HUES48 (cell line): ENCODE data around the gene RNF17.
A peak's percentile ranks its signal among the peaks of the same experiment; 100 is the strongest.

Experiments used
- H3K27ac ChIP-seq: one replicate; pipeline ENCODE4 v1.7.0; 2013; ENCODE audit warnings: low read depth, low read length, inconsistent platforms
- H3K27me3 ChIP-seq: 2 replicates; pipeline ENCODE4 v1.6.1; 2013; ENCODE audit warnings: mild to moderate bottlenecking, low read length; ENCODE audit not compliant: control insufficient read depth, insufficient read depth
- H3K36me3 ChIP-seq: 2 replicates; pipeline ENCODE4 v1.6.1; 2013; ENCODE audit warnings: low read length; ENCODE audit not compliant: control insufficient read depth, insufficient read depth
- H3K4me1 ChIP-seq: 2 replicates; pipeline ENCODE4 v1.6.1; 2013; ENCODE audit warnings: mild to moderate bottlenecking, low read length; ENCODE audit not compliant: control insufficient read depth, insufficient read depth
- H3K4me3 ChIP-seq: 2 replicates; pipeline ENCODE4 v1.5.1; 2013; ENCODE audit warnings: mild to moderate bottlenecking, low read depth, low read length
- H3K9ac ChIP-seq: 2 replicates; pipeline ENCODE4 v1.6.1; 2013; ENCODE audit warnings: mild to moderate bottlenecking, low read depth, low read length, moderate library complexity
- H3K9me3 ChIP-seq: 2 replicates; pipeline ENCODE4 v1.6.1; 2013; ENCODE audit warnings: low read length; ENCODE audit not compliant: control insufficient read depth, insufficient read depth

Gene RNF17, protein sequence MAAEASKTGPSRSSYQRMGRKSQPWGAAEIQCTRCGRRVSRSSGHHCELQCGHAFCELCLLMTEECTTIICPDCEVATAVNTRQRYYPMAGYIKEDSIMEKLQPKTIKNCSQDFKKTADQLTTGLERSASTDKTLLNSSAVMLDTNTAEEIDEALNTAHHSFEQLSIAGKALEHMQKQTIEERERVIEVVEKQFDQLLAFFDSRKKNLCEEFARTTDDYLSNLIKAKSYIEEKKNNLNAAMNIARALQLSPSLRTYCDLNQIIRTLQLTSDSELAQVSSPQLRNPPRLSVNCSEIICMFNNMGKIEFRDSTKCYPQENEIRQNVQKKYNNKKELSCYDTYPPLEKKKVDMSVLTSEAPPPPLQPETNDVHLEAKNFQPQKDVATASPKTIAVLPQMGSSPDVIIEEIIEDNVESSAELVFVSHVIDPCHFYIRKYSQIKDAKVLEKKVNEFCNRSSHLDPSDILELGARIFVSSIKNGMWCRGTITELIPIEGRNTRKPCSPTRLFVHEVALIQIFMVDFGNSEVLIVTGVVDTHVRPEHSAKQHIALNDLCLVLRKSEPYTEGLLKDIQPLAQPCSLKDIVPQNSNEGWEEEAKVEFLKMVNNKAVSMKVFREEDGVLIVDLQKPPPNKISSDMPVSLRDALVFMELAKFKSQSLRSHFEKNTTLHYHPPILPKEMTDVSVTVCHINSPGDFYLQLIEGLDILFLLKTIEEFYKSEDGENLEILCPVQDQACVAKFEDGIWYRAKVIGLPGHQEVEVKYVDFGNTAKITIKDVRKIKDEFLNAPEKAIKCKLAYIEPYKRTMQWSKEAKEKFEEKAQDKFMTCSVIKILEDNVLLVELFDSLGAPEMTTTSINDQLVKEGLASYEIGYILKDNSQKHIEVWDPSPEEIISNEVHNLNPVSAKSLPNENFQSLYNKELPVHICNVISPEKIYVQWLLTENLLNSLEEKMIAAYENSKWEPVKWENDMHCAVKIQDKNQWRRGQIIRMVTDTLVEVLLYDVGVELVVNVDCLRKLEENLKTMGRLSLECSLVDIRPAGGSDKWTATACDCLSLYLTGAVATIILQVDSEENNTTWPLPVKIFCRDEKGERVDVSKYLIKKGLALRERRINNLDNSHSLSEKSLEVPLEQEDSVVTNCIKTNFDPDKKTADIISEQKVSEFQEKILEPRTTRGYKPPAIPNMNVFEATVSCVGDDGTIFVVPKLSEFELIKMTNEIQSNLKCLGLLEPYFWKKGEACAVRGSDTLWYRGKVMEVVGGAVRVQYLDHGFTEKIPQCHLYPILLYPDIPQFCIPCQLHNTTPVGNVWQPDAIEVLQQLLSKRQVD (N-terminal part only)

DNA sequence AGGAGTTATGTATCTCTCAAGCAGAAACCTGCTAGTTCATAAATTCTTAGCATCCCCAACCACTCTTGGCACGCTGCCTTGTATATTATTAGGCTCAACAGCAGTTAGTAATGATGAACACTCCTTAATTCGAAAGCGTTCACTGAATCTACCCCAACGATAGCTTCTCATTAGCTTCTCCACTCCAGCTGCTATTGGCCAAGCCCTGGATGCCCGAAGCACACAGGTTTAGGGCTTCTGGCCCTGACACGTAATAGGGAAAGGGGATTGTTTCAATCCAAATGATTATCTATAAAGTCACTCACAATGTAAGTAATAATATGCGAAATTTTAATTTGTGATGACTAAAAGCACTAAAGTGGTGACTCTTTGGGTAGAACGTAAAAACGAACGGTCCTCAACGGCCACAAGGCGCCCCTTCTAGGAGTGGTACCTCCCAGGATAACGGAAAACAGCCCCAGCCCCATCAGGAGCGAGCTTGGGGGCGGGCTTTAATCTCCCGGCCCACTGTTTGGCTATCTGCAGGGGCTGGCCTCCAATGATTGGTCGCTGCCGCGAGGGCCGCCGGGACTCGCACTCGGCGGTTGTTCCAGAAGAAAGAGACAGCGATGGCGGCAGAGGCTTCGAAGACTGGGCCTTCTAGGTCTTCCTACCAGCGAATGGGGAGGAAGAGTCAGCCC is at the start of gene RNF17:
Gene RNF17 (plus strand): TSS at position 574 of the 680 bp plus-strand sequence. CDS start 35 bp downstream, at position 609.
- Histone ChIP-seq H3K4me1 (peaks cover 7% of the 10 kb centered on the region; the same call in 1 of the 2 replicates), H3K36me3 (no peaks in the 10 kb centered on the region), H3K27ac (no peak within 1 kb of the TSS), H3K4me3 (no peak within 1 kb of the TSS), H3K27me3 (no peaks in the 10 kb centered on the region), H3K9me3 (no peaks in the 10 kb centered on the region), H3K9ac (no peak within 1 kb of the TSS)

DNA sequence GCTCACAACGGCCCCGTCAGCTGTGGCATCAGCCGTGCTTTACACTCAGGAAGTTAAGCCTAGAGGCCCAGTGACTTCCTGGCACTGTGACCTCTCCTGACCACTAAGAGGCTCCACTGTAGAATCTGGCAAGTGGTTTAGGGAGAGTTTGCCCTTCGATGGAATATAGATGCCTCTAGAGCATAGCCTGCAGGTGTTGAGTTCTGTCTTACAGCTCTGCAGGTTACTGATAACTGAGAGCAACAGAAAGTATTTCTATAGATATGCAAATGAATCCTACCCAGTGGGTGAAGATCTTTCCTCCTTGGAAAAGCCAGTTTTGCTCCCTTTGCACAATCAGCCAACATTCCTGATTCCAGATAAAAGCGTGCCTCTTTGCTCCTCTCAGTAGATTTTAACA is 48.0 kb upstream of the RNF17 start:
- Histone ChIP-seq H3K9ac (no peak overlapping the region), H3K27me3 (no peaks in the 10 kb centered on the region), H3K9me3 (no peaks in the 10 kb centered on the region), H3K4me1 (0 out of 2 replicates have a peak, but pooled peaks cover 3% of the 10 kb centered on the region), H3K4me3 (0 out of 2 replicates have a peak overlapping the region, but pooled peaks have one; percentile 4), H3K27ac (peak overlapping the region; percentile 21), H3K36me3 (no peaks in the 10 kb centered on the region)

DNA sequence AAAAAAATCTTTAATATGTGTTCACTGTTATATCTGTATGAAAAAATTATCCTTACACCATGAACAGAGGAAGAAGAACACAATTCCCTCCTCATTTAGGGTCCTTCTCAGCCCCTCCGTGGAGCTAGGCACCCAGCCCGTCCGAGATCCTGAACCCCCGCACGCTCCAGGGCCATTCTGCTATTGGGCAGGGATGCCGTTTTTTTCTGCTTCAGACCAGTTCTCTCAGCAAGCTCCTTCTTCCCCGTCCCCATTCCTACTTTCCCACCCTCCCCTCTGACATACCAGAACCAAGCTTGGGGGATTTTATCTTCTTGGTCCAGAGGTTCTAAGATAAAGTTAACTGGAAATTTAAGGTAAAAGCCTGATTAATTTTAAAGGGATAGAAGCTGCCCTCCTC is 47.5 kb upstream of the RNF17 start:
- Histone ChIP-seq H3K4me3 (0 out of 2 replicates have a peak overlapping the region, but pooled peaks have one; percentile 4), H3K27ac (peak overlapping the region; percentile 21), H3K9me3 (no peaks in the 10 kb centered on the region), H3K27me3 (no peaks in the 10 kb centered on the region), H3K4me1 (0 out of 2 replicates have a peak, but pooled peaks cover 3% of the 10 kb centered on the region), H3K36me3 (no peaks in the 10 kb centered on the region), H3K9ac (no peak overlapping the region)

DNA sequence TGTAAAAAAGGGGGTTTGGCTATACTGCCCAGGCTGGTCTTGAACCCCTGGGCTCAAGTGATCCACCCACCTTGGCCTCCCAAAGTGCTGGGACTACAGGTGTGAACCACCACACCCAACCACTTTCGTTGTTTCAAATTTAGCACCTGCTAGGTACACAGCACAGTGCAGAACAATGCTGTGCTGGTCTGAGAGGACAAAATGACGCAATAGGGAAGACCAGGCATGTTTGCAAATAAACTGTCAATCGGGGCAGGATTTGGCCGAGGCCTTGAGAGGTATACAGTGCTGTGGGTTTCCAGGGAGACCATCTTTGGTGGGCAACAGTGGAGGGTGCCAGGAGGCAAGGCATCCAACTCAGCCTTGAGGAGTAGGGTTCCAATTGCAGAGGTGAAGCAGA is 46.8 kb upstream of the RNF17 start:
- Histone ChIP-seq H3K36me3 (no peaks in the 10 kb centered on the region), H3K9ac (no peak overlapping the region), H3K27me3 (no peaks in the 10 kb centered on the region), H3K9me3 (no peaks in the 10 kb centered on the region), H3K27ac (no peak overlapping the region), H3K4me1 (0 out of 2 replicates have a peak, but pooled peaks cover 3% of the 10 kb centered on the region), H3K4me3 (no peak overlapping the region)

DNA sequence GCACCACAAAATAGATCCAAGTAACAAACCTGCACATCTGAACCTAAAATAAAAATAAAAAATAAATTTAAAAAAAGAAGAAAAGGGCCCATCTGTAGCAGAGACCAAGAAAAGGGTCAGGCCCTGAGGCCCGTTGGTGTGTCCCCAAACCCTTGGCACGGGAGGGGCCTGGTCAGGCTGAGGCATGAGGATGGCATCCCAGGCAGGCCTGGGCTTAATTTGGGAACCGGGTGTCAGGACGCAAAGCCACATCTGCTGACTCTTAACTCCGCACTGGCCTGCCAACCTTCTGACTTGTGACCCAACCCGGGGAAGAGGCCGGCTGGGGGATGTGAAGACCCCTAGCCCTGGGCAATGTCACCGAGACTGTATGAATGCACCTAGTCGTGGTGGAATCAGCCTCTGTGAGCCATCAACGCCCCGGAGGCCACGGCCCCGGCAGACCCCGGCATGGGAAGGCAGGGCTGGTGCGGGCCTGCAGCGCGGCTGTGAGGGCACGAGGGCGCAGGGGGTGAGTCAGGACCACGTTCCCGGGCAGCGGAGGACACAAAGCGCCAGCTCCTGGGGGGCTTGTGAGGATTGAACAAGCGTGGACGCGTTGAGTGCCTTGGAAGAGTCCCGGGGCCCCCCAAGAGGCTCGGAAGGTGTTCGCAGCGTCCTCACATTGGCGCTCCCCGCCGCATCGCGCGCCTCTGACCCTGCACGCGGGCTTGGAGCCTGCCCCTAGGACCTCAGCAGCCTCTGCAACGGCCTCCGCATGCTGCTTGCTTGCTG is 45.6 kb upstream of the RNF17 start:
- Histone ChIP-seq H3K36me3 (no peaks in the 10 kb centered on the region), H3K9me3 (no peaks in the 10 kb centered on the region), H3K4me1 (0 out of 2 replicates have a peak, but pooled peaks cover 3% of the 10 kb centered on the region), H3K9ac (no peak overlapping the region), H3K4me3 (no peak overlapping the region), H3K27ac (no peak overlapping the region), H3K27me3 (no peaks in the 10 kb centered on the region)

DNA sequence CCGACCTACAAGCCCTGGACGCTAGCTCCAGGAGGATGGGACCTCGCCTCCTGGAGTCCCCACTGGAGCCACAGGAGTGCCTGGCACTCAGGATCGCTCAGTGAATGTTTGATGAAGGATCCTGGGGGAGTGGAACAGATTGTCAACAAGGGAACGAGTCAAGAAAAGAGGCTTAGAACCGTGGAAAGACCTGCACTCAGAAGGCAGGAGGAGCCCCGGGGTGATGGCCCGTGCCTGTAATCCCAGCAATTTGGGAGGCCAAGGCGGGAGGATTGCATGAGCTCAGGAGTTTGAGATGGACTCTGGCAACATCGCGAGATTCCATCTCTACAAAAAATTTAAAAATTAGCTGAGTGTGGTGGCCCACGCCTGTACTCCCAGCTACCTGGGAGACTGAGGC is 44.8 kb upstream of the RNF17 start:
- H3K9me3 ChIP-seq: no peaks in the 10 kb centered on the region
- no peak overlapping the region for H3K9ac ChIP-seq
- no peak overlapping the region for H3K27ac ChIP-seq
- no peaks in the 10 kb centered on the region for H3K36me3 ChIP-seq
- H3K4me3 ChIP-seq: no peak overlapping the region
- 0 out of 2 replicates have a peak, but pooled peaks cover 3% of the 10 kb centered on the region for H3K4me1 ChIP-seq
- H3K27me3 ChIP-seq: no peaks in the 10 kb centered on the region

DNA sequence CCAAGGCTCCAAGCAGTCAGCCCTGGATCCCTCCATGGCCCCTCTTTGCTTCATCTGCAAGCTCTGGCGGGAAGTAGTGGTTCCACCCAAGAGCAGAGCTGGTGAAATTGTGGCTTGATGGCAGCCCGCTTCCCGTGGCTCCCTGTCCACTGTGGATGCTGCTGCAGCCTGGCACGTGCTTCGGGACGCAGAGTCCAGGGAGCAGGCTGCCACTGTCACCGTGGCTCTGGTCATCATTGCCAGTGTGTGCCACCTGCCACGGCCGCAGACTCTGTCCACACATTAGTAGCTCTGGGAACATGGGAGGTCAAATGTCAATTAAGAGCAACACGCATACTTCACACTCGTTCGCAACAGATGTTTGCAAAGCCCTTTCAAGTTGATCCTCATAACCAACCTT is 40.8 kb upstream of the RNF17 start:
- no peaks in the 10 kb centered on the region for H3K27me3 ChIP-seq
- no peak overlapping the region for H3K27ac ChIP-seq
- H3K9me3 ChIP-seq: no peaks in the 10 kb centered on the region
- no peak overlapping the region for H3K9ac ChIP-seq
- H3K36me3 ChIP-seq: no peaks in the 10 kb centered on the region
- no peaks in the 10 kb centered on the region for H3K4me1 ChIP-seq
- H3K4me3 ChIP-seq: no peak overlapping the region

DNA sequence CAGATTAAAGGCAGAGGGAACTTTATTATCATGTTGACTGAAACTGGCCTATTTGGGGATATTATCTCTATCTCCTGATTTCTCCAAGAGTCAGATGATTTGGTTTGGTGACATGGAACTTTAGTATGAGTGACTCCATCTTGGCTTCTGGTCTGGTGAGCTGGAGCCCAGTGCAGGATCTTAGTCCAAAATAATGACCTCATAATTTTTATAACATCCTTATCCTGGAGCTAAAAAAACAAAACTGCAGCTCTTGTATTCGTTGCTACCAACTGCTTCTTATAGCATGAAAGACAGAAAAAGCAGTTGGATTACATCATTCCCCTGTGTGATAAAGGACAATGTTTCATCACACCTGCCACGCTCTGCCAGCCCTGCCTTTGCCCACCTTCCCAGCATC is 39.3 kb upstream of the RNF17 start:
- no peak overlapping the region for H3K4me3 ChIP-seq
- H3K27ac ChIP-seq: no peak overlapping the region
- no peaks in the 10 kb centered on the region for H3K9me3 ChIP-seq
- no peaks in the 10 kb centered on the region for H3K36me3 ChIP-seq
- no peak overlapping the region for H3K9ac ChIP-seq
- H3K4me1 ChIP-seq: no peaks in the 10 kb centered on the region
- no peaks in the 10 kb centered on the region for H3K27me3 ChIP-seq

DNA sequence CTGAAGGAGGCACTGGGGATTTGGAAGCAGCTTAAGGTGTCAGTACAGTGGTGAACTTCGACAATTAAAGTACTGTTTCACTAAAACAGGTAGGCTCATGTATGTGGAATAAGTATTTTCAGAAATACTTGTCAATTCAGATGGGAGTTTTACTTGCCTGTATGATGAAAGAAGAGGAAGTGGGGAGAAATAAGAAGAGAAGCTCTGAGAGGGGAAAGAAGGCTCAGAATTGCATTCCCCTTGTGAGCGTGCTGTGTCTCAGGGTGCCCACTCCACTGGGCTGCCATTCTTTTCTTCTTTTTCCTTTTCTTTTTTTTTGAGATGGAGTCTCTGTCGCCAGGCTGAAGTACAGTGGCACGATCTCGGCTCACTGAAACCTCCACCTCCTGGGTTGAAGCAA is 38.6 kb upstream of the RNF17 start:
- no peaks in the 10 kb centered on the region for H3K36me3 ChIP-seq
- no peaks in the 10 kb centered on the region for H3K27me3 ChIP-seq
- H3K27ac ChIP-seq: no peak overlapping the region
- H3K4me1 ChIP-seq: no peaks in the 10 kb centered on the region
- no peaks in the 10 kb centered on the region for H3K9me3 ChIP-seq
- no peak overlapping the region for H3K4me3 ChIP-seq
- no peak overlapping the region for H3K9ac ChIP-seq
